CD8-positive, alpha-beta memory T cell (primary cell): Measurements from ENCODE around the gene TADA2B. TPM values are rescaled to one million over a fixed set of nuclear protein-coding genes. Genes with fewer than 3 reads are reported as not detected.
"Not testable (repeated sequence)": the region's sequence is repeated elsewhere in the genome, so short reads cannot be mapped to it uniquely, and the experiment has no call there.

Experiments used
- CTCF ChIA-PET: fragments of 350-600 bp; sonication (Branson Sonifier 250); formaldehyde crosslinking; loops from one replicate; lab custom pipeline; 2021; ENCODE audit warnings: antibody characterized with exemption; lab: Charles Lee
- POLR2A ChIA-PET: fragments of 350-600 bp; sonication (Branson Sonifier 250); formaldehyde crosslinking; loops from one replicate; lab custom pipeline; 2021; ENCODE audit warnings: antibody characterized with exemption; lab: Charles Lee
- DNase-seq, 5 donors: peaks; one replicate each; pipeline versions ENCODE4 v3.0.0 to v3.0.0-alpha.2; 2020 to 2022; ENCODE audit warnings: mixed read lengths in 1 of 5
- H3K27ac ChIP-seq: one replicate; pipeline ENCODE4 v1.7.0; 2013; ENCODE audit warnings: low read depth, mild to moderate bottlenecking, low read length, moderate library complexity
- H3K27me3 ChIP-seq: 2 replicates; pipeline ENCODE4 v1.7.0; 2013; ENCODE audit warnings: low read length, mild to moderate bottlenecking; ENCODE audit not compliant: insufficient read depth, poor library complexity, severe bottlenecking
- H3K36me3 ChIP-seq: 2 replicates; pipeline ENCODE4 v1.7.0; 2013; ENCODE audit warnings: mild to moderate bottlenecking, low read length, moderate library complexity; ENCODE audit not compliant: insufficient read depth
- H3K4me1 ChIP-seq: 2 replicates; pipeline ENCODE4 v1.7.0; 2013; ENCODE audit warnings: mild to moderate bottlenecking, low read length, moderate library complexity; ENCODE audit not compliant: insufficient read depth
- H3K4me3 ChIP-seq: 2 replicates; pipeline ENCODE4 v1.7.0; 2013; ENCODE audit warnings: mild to moderate bottlenecking, low read length
- H3K9me3 ChIP-seq: 2 replicates; pipeline ENCODE4 v1.7.0; 2013; ENCODE audit warnings: mild to moderate bottlenecking, low read length
- H3K27ac Mint-ChIP-seq, 8 donors: one replicate each; pipeline ENCODE4 v1.8.0; 2020 to 2021; ENCODE audit warnings: mixed read lengths in 8 of 8, mild to moderate bottlenecking in 6 of 8, inconsistent platforms in 3 of 8, moderate library complexity in 3 of 8
- H3K27me3 Mint-ChIP-seq, 2 donors: one replicate each; pipeline ENCODE4 v1.8.0; 2020 to 2021; ENCODE audit warnings: mixed read lengths in 2 of 2, mild to moderate bottlenecking in 1 of 2, moderate library complexity in 1 of 2
- H3K36me3 Mint-ChIP-seq, 3 donors: one replicate each; pipeline ENCODE4 v1.8.0; 2020 to 2021; ENCODE audit warnings: mixed read lengths in 3 of 3, inconsistent platforms in 1 of 3, mild to moderate bottlenecking in 1 of 3
- H3K4me1 Mint-ChIP-seq, 3 donors: one replicate each; pipeline ENCODE4 v1.8.0; 2020 to 2021; ENCODE audit warnings: mixed read lengths in 3 of 3, inconsistent platforms in 1 of 3, mild to moderate bottlenecking in 1 of 3
- H3K4me3 Mint-ChIP-seq, 7 donors: one replicate each; pipeline ENCODE4 v1.8.0; 2020 to 2021; ENCODE audit warnings: mixed read lengths in 7 of 7, mild to moderate bottlenecking in 6 of 7, moderate library complexity in 4 of 7, inconsistent platforms in 2 of 7
- H3K9me3 Mint-ChIP-seq, 5 donors: one replicate each; pipeline ENCODE4 v1.8.0; 2020 to 2022; ENCODE audit warnings: mixed read lengths in 5 of 5, mild to moderate bottlenecking in 3 of 5, moderate library complexity in 2 of 5, inconsistent platforms in 1 of 5
- polyA plus RNA-seq: library from polyadenylated mRNA; unstranded; fragments of 300-500 nt; fragmentation: Illumina TruSeq; gene quantifications from one replicate; pipeline ENCODE4 v1.2.3, GENCODE V29; 2021
- total RNA-seq, 2 experiments: library from RNA; stranded (reverse); gene quantifications; one replicate each; pipeline ENCODE4 v1.2.3, GENCODE V29; 2021

Gene TADA2B
- total and polyA plus RNA-seq, 3 experiments from 2014 or later: 6.0 to 16.0 (median 15.8) TPM

- Mint-ChIP-seq H3K4me3 (no peak overlapping the region), H3K4me1 (no peaks in the 10 kb centered on the region), H3K36me3 (peaks cover 0 to 9% (median 3%) of the 10 kb centered on the region in 3 donors), H3K27ac (no peak overlapping the region), H3K27me3 (peaks cover 12 to 69% of the 10 kb centered on the region in 2 donors), H3K9me3 (peaks cover 0 to 9% (median 4%) of the 10 kb centered on the region in 5 donors)
- no peak overlapping the region for H3K4me3 ChIP-seq
- no peaks in the 10 kb centered on the region for H3K4me1 ChIP-seq
- ChIA-PET POLR2A (interaction anchor here (0.7 kb wide), 1 partner anchor 47 kb away, joined by 3 read pairs; a partner anchor contains a TSS), CTCF (no interaction called here)
- DNase-seq: no peak
- no peaks in the 10 kb centered on the region for H3K9me3 ChIP-seq
- H3K27ac ChIP-seq: no peak overlapping the region
- H3K27me3 ChIP-seq: peaks cover 15% of the 10 kb centered on the region
- no peaks in the 10 kb centered on the region for H3K36me3 ChIP-seq
Measured at GRCh38 chr4:7089213-7089986, 46.2 kb downstream of the TADA2B start.

- Mint-ChIP-seq H3K4me3 (no peak overlapping the region), H3K4me1 (no peaks in the 10 kb centered on the region), H3K27ac (no peak overlapping the region), H3K27me3 (peaks cover 8 to 51% of the 10 kb centered on the region in 2 donors), H3K36me3 (peaks cover 0 to 4% (median 3%) of the 10 kb centered on the region in 3 donors), H3K9me3 (peaks cover 0 to 6% (median 3%) of the 10 kb centered on the region in 5 donors)
- Histone ChIP-seq H3K9me3 (no peaks in the 10 kb centered on the region), H3K36me3 (no peaks in the 10 kb centered on the region), H3K27me3 (no peaks in the 10 kb centered on the region), H3K27ac (no peak overlapping the region), H3K4me3 (no peak overlapping the region), H3K4me1 (no peaks in the 10 kb centered on the region)
- POLR2A ChIA-PET: no interaction called here
- CTCF ChIA-PET: no interaction called here
- no peak for DNase-seq
Measured at GRCh38 chr4:7092026-7092425, 48.9 kb downstream of the TADA2B start.

GRCh38 chr4:7094916-7095315, 51.7 kb downstream of the TADA2B start:
- DNase-seq: no peak
- Histone ChIP-seq H3K27ac (no peak overlapping the region), H3K9me3 (no peaks in the 10 kb centered on the region), H3K4me3 (no peak overlapping the region), H3K36me3 (no peaks in the 10 kb centered on the region), H3K27me3 (no peaks in the 10 kb centered on the region), H3K4me1 (no peaks in the 10 kb centered on the region)
- Mint-ChIP-seq H3K9me3 (peaks cover 0 to 3% (median 0%) of the 10 kb centered on the region in 5 donors), H3K27me3 (peaks cover 12 to 35% of the 10 kb centered on the region in 2 donors), H3K4me3 (no peak overlapping the region), H3K27ac (no peak overlapping the region), H3K4me1 (no peaks in the 10 kb centered on the region), H3K36me3 (peaks cover 0 to 4% (median 3%) of the 10 kb centered on the region in 3 donors)
- ChIA-PET CTCF (interaction anchor here (1.6 kb wide), 1 partner anchor 24 kb away, joined by 5 read pairs; no protein-coding TSS in a partner anchor), POLR2A (no interaction called here)

- no peak for DNase-seq
- POLR2A ChIA-PET: no interaction called here
- H3K36me3 Mint-ChIP-seq: peaks cover 0 to 4% (median 3%) of the 10 kb centered on the region in 3 donors
- Histone ChIP-seq H3K27ac (no peak overlapping the region), H3K9me3 (no peaks in the 10 kb centered on the region), H3K27me3 (no peaks in the 10 kb centered on the region), H3K4me3 (no peak overlapping the region), H3K4me1 (no peaks in the 10 kb centered on the region), H3K36me3 (no peaks in the 10 kb centered on the region)
- H3K4me3 Mint-ChIP-seq: no peak overlapping the region
- H3K9me3 Mint-ChIP-seq: peaks cover 0 to 3% (median 0%) of the 10 kb centered on the region in 5 donors
- no peak overlapping the region for H3K27ac Mint-ChIP-seq
- H3K4me1 Mint-ChIP-seq: no peaks in the 10 kb centered on the region
- CTCF ChIA-PET: no interaction called here
- H3K27me3 Mint-ChIP-seq: peaks cover 12 to 31% of the 10 kb centered on the region in 2 donors
Measured at GRCh38 chr4:7095611-7096155, 52.5 kb downstream of the TADA2B start.

- H3K36me3 Mint-ChIP-seq: peaks cover 0 to 4% (median 3%) of the 10 kb centered on the region in 3 donors
- Histone ChIP-seq H3K27ac (no peak overlapping the region), H3K4me3 (no peak overlapping the region), H3K36me3 (no peaks in the 10 kb centered on the region), H3K4me1 (peaks cover 2% of the 10 kb centered on the region), H3K27me3 (no peaks in the 10 kb centered on the region), H3K9me3 (no peaks in the 10 kb centered on the region)
- ChIA-PET CTCF (no interaction called here), POLR2A (no interaction called here)
- H3K4me1 Mint-ChIP-seq: peaks cover 0 to under 1% (median under 1%) of the 10 kb centered on the region in 3 donors
- H3K4me3 Mint-ChIP-seq: no peak overlapping the region
- DNase-seq: no peak
- H3K27me3 Mint-ChIP-seq: peaks cover 12 to 27% of the 10 kb centered on the region in 2 donors
- H3K27ac Mint-ChIP-seq: no peak overlapping the region
- H3K9me3 Mint-ChIP-seq: peaks cover 0 to 3% (median 0%) of the 10 kb centered on the region in 5 donors
Measured at GRCh38 chr4:7096236-7096635, 53.1 kb downstream of the TADA2B start.

- Mint-ChIP-seq H3K27me3 (peaks cover 2 to 7% of the 10 kb centered on the region in 2 donors), H3K4me1 (peaks cover 13 to 25% (median 21%) of the 10 kb centered on the region in 3 donors), H3K36me3 (peaks cover 0 to 2% (median 0%) of the 10 kb centered on the region in 3 donors), H3K4me3 (peak overlapping the region; percentile 86 to 97 (median 92)), H3K27ac (peak overlapping the region in 6 of 8 donors; percentile 23 to 92 (median 69)), H3K9me3 (no peaks in the 10 kb centered on the region)
- Histone ChIP-seq H3K27ac (no peak overlapping the region), H3K4me3 (peak overlapping the region; percentile 60), H3K9me3 (no peaks in the 10 kb centered on the region), H3K4me1 (peaks cover 18% of the 10 kb centered on the region), H3K36me3 (no peaks in the 10 kb centered on the region), H3K27me3 (no peaks in the 10 kb centered on the region)
- peak in 4 of 5 donors; percentile 18 to 62 (median 36) for DNase-seq
- ChIA-PET POLR2A (interaction anchor here (0.7 to 1.5 kb wide), 2 partner anchors 34 to 202 kb away, joined by 3 to 4 read pairs; partner anchors contain the start of gene GRPEL1), CTCF (interaction anchor here (0.6 to 1.4 kb wide), 7 partner anchors 14 to 228 kb away, joined by 3 to 5 read pairs (median 4); partner anchors contain the start of gene GRPEL1)
Measured at GRCh38 chr4:7101692-7102515, 58.7 kb downstream of the TADA2B start.

GRCh38 chr4:7102516-7102909, 59.3 kb downstream of the TADA2B start:
- Histone ChIP-seq H3K4me3 (peak overlapping the region; percentile 60), H3K4me1 (peaks cover 18% of the 10 kb centered on the region), H3K27ac (peak overlapping the region; percentile 38)
- DNase-seq, H3K9me3 Mint-ChIP-seq, H3K9me3 ChIP-seq, H3K36me3 Mint-ChIP-seq, H3K36me3 ChIP-seq, H3K27me3 Mint-ChIP-seq, H3K27me3 ChIP-seq: not testable (repeated sequence)
- H3K4me1 Mint-ChIP-seq: peaks cover 13 to 25% (median 21%) of the 10 kb centered on the region in 3 donors
- peak overlapping the region; percentile 86 to 97 (median 92) for H3K4me3 Mint-ChIP-seq
- peak overlapping the region in 6 of 8 donors; percentile 23 to 92 (median 69) for H3K27ac Mint-ChIP-seq
- POLR2A ChIA-PET: interaction anchor here (1.5 kb wide), 1 partner anchor 34 kb away, joined by 4 read pairs; the partner anchor contains the start of gene GRPEL1
- CTCF ChIA-PET: interaction anchor here (0.7 to 1.4 kb wide), 4 partner anchors 14 to 229 kb away, joined by 3 to 5 read pairs (median 4); partner anchors contain the start of gene GRPEL1
